Activated CD8-positive, alpha-beta T cell treated with anti-CD3 and anti-CD28 coated beads for 36 hours (primary cell): ENCODE measurements around the gene HNMT. TPM values are rescaled to one million over a fixed set of nuclear protein-coding genes. Genes with fewer than 3 reads are reported as not detected.

Experiments used
- ATAC-seq: fragments of 200-7000 bp; cut with Tn5 transposase; one replicate; pipeline ENCODE4 v1.10.0; 2021; ENCODE audit warnings: mild to moderate bottlenecking, moderate library complexity
- CTCF ChIA-PET: fragments of 350-600 bp; sonication (Branson Sonifier 250); formaldehyde crosslinking; loops from one replicate; lab custom pipeline; 2021; ENCODE audit warnings: antibody characterized with exemption; lab: Charles Lee
- POLR2A ChIA-PET: fragments of 350-600 bp; sonication (Branson Sonifier 250); formaldehyde crosslinking; loops from one replicate; lab custom pipeline; 2021; ENCODE audit warnings: antibody characterized with exemption; lab: Charles Lee
- DNase-seq: peaks from one replicate; pipeline ENCODE4 v3.0.0-alpha.2; 2020
- H3K27ac Mint-ChIP-seq: one replicate; pipeline ENCODE4 v1.8.0; 2021; ENCODE audit warnings: mild to moderate bottlenecking, mixed read lengths
- H3K27me3 Mint-ChIP-seq: one replicate; pipeline ENCODE4 v1.8.0; 2021; ENCODE audit warnings: mixed read lengths
- H3K36me3 Mint-ChIP-seq: one replicate; pipeline ENCODE4 v1.8.0; 2021; ENCODE audit warnings: low read depth, mixed read lengths
- H3K4me1 Mint-ChIP-seq: one replicate; pipeline ENCODE4 v1.8.0; 2021; ENCODE audit warnings: low read depth, mixed read lengths
- H3K4me3 Mint-ChIP-seq: one replicate; pipeline ENCODE4 v1.8.0; 2021; ENCODE audit warnings: mild to moderate bottlenecking, moderate library complexity, mixed read lengths
- H3K9me3 Mint-ChIP-seq: one replicate; pipeline ENCODE4 v1.8.0; 2021; ENCODE audit warnings: mixed read lengths
- intact Hi-C: fragments of 100-400 bp; cut with micrococcal nuclease; formaldehyde crosslinking; loops from one replicate; pipeline ENCODE4 v1.10.0; 2022
- total RNA-seq, 2 experiments: library from RNA; stranded (reverse); gene quantifications; one replicate each; pipeline ENCODE4 v1.2.3, GENCODE V29; 2021
- TF ChIP-seq, protein P1 (sequence below): fragments of 200-600 bp; IDR thresholded peaks from one replicate; pipeline ENCODE4 v1.8.0; 2022; ENCODE audit warnings: antibody characterized with exemption, mild to moderate bottlenecking

HNMT gene
- total RNA-seq, 2 experiments from 2014 or later: not detected

DNA sequence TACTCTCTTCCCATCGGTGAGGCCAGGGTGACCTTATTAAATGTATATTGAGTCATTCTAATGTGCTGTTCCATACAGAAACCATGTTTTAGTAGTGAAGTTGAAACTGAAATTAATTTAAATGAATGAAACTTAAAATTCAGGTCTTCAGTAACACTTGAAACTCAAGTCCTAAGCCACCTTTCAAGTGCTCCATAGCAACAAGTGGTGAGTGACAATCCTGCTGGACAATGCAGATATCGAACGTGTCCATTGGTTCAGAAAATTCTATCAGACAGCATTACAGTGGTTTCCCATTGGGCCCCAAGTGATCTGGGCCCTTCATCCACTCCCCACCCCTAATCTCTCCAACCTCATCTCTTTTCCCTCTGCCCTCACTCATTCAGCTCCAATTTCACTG is 48.7 kb downstream of the HNMT start:
- DNase-seq (no peak), ATAC-seq (no peak)
- Mint-ChIP-seq H3K27me3 (no peaks in the 10 kb centered on the region), H3K4me1 (no peaks in the 10 kb centered on the region), H3K36me3 (no peaks in the 10 kb centered on the region), H3K9me3 (no peaks in the 10 kb centered on the region), H3K27ac (no peak overlapping the region), H3K4me3 (no peak overlapping the region)
- intact Hi-C loops: no loop called here
- ChIA-PET CTCF (no interaction called here), POLR2A (no interaction called here)
- TF ChIP-seq, protein P1, sequence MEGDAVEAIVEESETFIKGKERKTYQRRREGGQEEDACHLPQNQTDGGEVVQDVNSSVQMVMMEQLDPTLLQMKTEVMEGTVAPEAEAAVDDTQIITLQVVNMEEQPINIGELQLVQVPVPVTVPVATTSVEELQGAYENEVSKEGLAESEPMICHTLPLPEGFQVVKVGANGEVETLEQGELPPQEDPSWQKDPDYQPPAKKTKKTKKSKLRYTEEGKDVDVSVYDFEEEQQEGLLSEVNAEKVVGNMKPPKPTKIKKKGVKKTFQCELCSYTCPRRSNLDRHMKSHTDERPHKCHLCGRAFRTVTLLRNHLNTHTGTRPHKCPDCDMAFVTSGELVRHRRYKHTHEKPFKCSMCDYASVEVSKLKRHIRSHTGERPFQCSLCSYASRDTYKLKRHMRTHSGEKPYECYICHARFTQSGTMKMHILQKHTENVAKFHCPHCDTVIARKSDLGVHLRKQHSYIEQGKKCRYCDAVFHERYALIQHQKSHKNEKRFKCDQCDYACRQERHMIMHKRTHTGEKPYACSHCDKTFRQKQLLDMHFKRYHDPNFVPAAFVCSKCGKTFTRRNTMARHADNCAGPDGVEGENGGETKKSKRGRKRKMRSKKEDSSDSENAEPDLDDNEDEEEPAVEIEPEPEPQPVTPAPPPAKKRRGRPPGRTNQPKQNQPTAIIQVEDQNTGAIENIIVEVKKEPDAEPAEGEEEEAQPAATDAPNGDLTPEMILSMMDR: no peak

DNA sequence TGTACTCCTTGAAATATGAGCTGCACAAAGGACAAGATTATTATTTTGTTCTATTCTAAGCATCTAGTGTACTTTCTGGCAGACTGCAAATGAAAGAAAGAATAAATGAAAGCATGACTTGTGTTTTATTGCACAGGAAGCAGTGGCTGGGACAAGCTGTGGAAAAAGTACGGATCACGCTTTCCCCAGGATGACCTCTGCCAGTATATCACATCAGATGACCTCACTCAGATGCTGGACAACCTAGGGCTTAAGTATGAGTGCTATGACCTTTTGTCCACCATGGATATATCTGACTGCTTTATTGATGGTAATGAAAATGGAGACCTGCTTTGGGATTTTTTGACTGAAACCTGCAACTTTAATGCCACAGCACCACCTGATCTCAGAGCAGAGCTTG is 49.4 kb downstream of the HNMT start:
- intact Hi-C loops: no loop called here
- DNase-seq (no peak), ATAC-seq (no peak)
- H3K4me3 Mint-ChIP-seq: no peak overlapping the region
- H3K36me3 Mint-ChIP-seq: no peaks in the 10 kb centered on the region
- H3K27ac Mint-ChIP-seq: no peak overlapping the region
- H3K9me3 Mint-ChIP-seq: no peaks in the 10 kb centered on the region
- no peaks in the 10 kb centered on the region for H3K27me3 Mint-ChIP-seq
- TF ChIP-seq, protein P1: no peak
- POLR2A ChIA-PET: no interaction called here
- CTCF ChIA-PET: no interaction called here
- H3K4me1 Mint-ChIP-seq: no peaks in the 10 kb centered on the region

DNA sequence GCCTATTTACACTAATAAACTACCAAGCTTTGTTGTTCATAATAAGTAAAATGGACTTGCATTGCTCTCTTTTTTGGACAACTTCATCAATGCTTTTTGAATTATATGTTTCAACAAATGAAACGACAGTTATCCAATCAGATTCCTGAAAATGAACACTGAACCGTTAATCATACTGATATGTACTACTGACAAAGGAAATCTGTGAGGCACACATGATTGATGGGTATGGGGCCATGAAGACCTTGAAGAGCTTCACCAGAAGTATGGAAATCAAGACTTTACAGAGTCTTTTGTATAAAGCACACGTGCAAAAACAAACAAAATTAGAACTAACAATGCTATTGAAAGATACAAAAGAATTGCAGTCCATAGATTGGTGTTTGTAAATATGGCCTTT is 51.2 kb downstream of the HNMT start:
- CTCF ChIA-PET: no interaction called here
- H3K9me3 Mint-ChIP-seq: no peaks in the 10 kb centered on the region
- POLR2A ChIA-PET: no interaction called here
- H3K27ac Mint-ChIP-seq: no peak overlapping the region
- DNase-seq: no peak
- no peak overlapping the region for H3K4me3 Mint-ChIP-seq
- TF ChIP-seq, protein P1: no peak
- no peaks in the 10 kb centered on the region for H3K27me3 Mint-ChIP-seq
- no peaks in the 10 kb centered on the region for H3K4me1 Mint-ChIP-seq
- no peak for ATAC-seq
- intact Hi-C loops: no loop called here
- H3K36me3 Mint-ChIP-seq: no peaks in the 10 kb centered on the region

DNA sequence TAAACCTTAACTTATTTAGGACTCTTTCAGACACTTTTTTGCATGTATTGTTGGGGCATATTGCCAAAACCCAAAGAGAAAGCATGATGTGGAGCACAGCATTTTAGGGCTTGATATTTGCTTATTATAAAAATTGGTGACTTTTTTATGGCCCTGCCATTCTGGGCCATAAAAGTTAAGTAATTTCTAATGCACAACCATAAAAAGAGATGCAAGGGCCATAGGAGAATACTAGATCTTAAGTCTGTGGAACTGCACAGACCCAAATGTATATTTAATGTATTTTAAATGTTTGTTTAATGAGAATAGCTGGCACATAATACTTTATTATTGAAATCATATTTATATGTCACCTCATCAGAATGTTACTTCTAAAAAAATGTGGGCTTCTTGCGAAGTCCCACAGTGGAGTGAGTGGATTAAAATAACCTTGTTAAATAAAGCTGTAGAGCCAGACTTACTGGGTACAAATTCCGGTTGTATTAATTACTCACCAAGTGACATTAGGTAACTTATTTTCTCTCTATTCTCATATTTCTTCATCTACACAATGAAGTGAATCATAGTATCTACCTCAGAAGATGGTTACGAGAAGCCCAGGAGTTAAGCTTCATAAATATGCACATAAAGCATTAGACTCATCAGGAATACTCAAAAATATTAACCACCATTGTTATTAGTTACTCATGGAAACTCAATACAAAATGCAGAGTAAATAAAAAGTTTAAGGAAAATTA is 52.2 kb downstream of the HNMT start:
- Mint-ChIP-seq H3K36me3 (no peaks in the 10 kb centered on the region), H3K27me3 (no peaks in the 10 kb centered on the region)

DNA sequence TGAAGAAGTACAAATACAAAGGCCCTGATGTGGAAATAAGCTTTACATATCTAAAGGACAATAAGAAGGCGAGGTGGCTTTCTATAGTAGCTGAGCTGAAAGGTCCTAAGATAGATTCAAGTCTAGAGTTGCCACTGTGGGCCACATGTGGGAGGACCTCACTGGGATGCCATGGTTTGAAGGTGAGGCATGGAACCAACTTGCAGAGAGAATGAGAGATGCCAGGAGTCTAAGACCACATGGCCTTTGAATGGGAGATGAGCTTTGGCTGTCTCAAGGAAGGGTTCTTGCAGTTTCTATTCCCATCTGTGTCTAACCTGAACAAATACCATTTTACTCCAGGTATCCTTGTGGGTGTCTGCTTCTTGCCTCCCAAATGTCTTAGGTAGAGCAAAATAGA is 53.6 kb downstream of the HNMT start:
- CTCF ChIA-PET: no interaction called here
- POLR2A ChIA-PET: no interaction called here
- H3K36me3 Mint-ChIP-seq: no peaks in the 10 kb centered on the region
- no peak overlapping the region for H3K27ac Mint-ChIP-seq
- no peaks in the 10 kb centered on the region for H3K9me3 Mint-ChIP-seq
- H3K4me1 Mint-ChIP-seq: no peaks in the 10 kb centered on the region
- no peak for ATAC-seq
- DNase-seq: no peak
- H3K4me3 Mint-ChIP-seq: no peak overlapping the region
- TF ChIP-seq, protein P1: no peak
- intact Hi-C loops: no loop called here
- H3K27me3 Mint-ChIP-seq: no peaks in the 10 kb centered on the region

More for the DNA sequence above, 52.2 kb downstream of the HNMT start:
- H3K4me3 Mint-ChIP-seq: no peak overlapping the region
- DNase-seq: no peak
- ChIA-PET POLR2A (no interaction called here), CTCF (no interaction called here)
- H3K9me3 Mint-ChIP-seq: no peaks in the 10 kb centered on the region
- intact Hi-C loops: no loop called here
- H3K4me1 Mint-ChIP-seq: no peaks in the 10 kb centered on the region
- TF ChIP-seq, protein P1: no peak
- no peak for ATAC-seq
- H3K27ac Mint-ChIP-seq: no peak overlapping the region
